Hippocampal formation (tissue), 2 donors: Measurements from ENCODE around the gene TMEM204.

Experiments used
- DNase-seq, 2 donors: peaks; one replicate each; lab custom pipeline; 2025; lab: John Stamatoyannopoulos, UW

The TMEM204 gene

GRCh38 chr16:1533443-1533951, at the start of gene TMEM204:
Gene TMEM204 (plus strand): TSS chr16:1533666. CDS start chr16:1534276, 610 bp downstream.
- no peak for DNase-seq

- no peak for DNase-seq
These were observed 47.5 kb upstream of the TMEM204 start for GRCh38 chr16:1485847-1486496.

- DNase-seq, result no peak
These were observed 46.7 kb upstream of the TMEM204 start for GRCh38 chr16:1486551-1487390.

- DNase-seq, result no peak
These were observed 45.9 kb upstream of the TMEM204 start for GRCh38 chr16:1487395-1488053.

- no peak for DNase-seq
These were observed 45.3 kb upstream of the TMEM204 start for GRCh38 chr16:1488054-1488601.

- no peak for DNase-seq
These were observed 44.8 kb upstream of the TMEM204 start, which contains the start of gene PTX4 for GRCh38 chr16:1488619-1489018. Gene PTX4 (minus strand): TSS chr16:1488944. CDS start chr16:1488909, 35 bp downstream.

- DNase-seq, result no peak
These were observed 44.4 kb upstream of the TMEM204 start for GRCh38 chr16:1489077-1489476.

GRCh38 chr16:1491327-1491726, 42.1 kb upstream of the TMEM204 start:
- DNase-seq, result no peak

GRCh38 chr16:1492082-1492922, 41.2 kb upstream of the TMEM204 start:
- DNase-seq, result no peak

- peak; percentile 40 to 73 for DNase-seq
These were observed 40.3 kb upstream of the TMEM204 start, which contains the start of gene TELO2 for GRCh38 chr16:1492923-1493745. Gene TELO2 (plus strand): TSS chr16:1493360. CDS start chr16:1494282, 922 bp downstream.

GRCh38 chr16:1493746-1494094, 39.7 kb upstream of the TMEM204 start:
- no peak for DNase-seq

GRCh38 chr16:1494129-1494640, 39.3 kb upstream of the TMEM204 start:
- DNase-seq, result no peak

GRCh38 chr16:1494711-1495110, 38.8 kb upstream of the TMEM204 start:
- no peak for DNase-seq

GRCh38 chr16:1495211-1495888, 38.1 kb upstream of the TMEM204 start:
- no peak for DNase-seq

- DNase-seq, result no peak
These were observed 37.6 kb upstream of the TMEM204 start for GRCh38 chr16:1495889-1496262.

- DNase-seq, result no peak
These were observed 37.0 kb upstream of the TMEM204 start for GRCh38 chr16:1496464-1496863.

- no peak for DNase-seq
These were observed 36.4 kb upstream of the TMEM204 start for GRCh38 chr16:1497014-1497598.

- no peak for DNase-seq
These were observed 34.4 kb upstream of the TMEM204 start for GRCh38 chr16:1498899-1499676.
